ENCODE data around the gene NPTXR.
A peak's percentile ranks its signal among the peaks of the same experiment; 100 is the strongest.
"Not testable (repeated sequence)": the region's sequence is repeated elsewhere in the genome, so short reads cannot be mapped to it uniquely, and the experiment has no call there.

The NPTXR gene

GRCh38 chr22:38830026-38830844 lies 13.6 kb downstream of the NPTXR start:
- DNase-seq: no peak

- no peak for DNase-seq
These were observed 14.3 kb downstream of the NPTXR start for GRCh38 chr22:38829485-38829884.

DNA sequence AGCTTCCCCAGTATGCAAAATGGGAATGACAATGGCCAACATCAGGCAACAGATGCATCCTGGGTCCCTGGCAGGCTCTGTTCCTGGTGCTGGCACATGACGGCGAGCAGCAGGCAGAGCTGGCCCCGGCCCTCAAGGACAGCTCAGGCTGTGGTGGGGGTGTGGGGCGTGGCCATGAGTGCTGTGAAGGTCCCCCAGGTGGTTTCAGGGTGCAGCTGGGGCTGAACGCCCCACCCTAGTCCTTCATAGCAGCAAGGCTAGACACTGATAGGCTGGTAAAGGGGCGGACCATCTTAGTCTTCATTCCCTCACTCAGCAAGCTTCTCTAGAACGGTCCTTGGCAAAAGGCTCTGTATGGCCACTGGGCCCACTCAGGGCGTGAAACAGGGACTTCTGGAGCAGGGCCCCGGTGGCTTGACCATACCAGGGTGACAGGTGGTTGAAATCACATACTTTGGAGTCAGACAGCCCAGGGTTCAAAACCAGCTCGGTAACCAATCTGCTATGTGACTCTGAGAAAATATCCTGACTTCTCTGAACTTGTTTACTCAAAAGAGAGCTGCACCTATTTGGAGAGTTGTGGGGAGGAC lies 15.1 kb downstream of the NPTXR start:
- DNase-seq: no peak

- no peak for DNase-seq
These were observed 15.6 kb downstream of the NPTXR start for GRCh38 chr22:38828191-38828590.

GRCh38 chr22:38827510-38827909 lies 16.3 kb downstream of the NPTXR start:
- no peak for DNase-seq

DNA sequence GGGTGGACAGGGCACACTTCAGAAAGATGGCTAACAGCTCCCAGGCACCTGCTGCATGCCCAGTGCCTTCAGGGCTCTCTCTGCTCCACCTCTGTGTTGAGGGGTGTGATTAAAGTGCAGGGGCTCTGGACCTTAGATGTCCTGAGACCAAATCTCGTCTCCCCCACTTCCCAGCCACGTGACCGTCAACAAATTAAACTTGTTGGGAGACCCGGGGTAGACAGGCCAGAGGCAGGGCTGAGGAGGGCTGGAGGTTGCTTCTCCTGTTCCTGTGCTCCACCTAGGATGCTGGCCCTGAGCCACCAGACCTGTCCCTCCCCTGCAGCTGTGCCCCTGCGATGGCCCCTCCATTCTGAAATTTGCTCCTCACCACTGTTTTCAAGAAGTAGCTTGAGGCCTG lies 17.0 kb downstream of the NPTXR start:
- no peak for DNase-seq

- no peak for DNase-seq
These were observed 17.4 kb downstream of the NPTXR start for GRCh38 chr22:38826386-38826785.

GRCh38 chr22:38824585-38824984 lies 19.2 kb downstream of the NPTXR start:
- peak; percentile 63 for DNase-seq

DNA sequence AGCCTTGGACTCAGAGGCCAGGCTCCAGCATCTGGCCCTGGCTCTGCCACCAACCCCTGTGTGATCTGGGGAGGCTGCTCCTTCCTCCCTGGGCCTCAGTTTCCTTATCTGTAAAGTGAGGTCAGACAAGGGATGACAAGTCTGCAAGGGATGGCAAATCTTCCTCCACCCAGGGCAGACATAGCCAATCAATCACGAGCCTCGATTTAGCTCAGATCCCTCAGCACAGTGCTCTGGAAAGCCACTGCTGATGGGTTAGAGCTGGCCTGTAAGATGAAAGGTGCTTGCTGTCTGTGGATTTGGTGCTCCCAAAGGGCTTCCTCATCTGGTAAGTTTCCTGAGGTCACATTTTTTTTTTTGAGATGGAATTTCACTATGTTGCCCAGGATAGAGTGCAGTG lies 20.2 kb downstream of the NPTXR start:
- DNase-seq: no peak

DNA sequence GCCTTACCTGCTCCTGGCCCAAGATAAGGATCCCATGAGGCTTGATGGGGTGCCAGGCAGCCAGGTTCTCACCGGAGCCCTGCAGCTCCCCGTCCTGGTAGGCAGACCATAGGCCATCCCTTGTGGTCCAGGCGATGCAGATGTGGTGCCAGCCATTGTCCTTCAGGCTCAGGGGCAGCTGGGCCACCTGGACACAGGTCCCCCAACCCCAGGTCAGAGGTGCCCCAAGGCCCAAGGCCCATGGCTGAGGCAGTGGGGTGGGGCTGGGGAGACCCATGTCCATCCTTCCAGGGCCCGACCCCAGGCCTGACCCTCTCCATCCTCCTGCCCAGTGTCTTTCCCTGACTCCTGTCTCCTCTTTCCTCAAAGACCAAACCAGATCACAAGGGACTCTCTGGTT lies 20.8 kb downstream of the NPTXR start:
- DNase-seq: no peak

DNA sequence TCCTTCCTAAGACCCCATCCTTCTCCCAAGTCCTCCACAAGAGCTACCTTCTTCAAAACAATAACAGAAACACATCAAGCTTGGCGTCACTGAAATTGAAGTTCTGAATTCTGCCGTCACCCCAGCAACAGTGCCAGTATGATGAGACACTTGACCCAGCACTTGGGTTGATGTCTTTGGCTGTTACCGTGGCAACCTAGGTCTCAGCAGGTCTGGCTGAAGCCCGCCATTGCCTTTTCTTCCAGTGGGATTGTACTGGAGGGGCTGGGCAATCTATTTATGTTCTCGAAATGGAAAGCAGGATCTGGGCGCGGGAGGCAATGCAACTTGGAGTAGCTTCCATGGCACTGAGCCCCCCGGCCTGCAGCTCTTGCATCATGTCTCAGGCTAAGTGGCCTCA lies 23.8 kb downstream of the NPTXR start:
- DNase-seq: no peak

GRCh38 chr22:38819387-38819940 lies 24.4 kb downstream of the NPTXR start:
- DNase-seq: no peak

- DNase-seq: no peak
These were observed 26.6 kb downstream of the NPTXR start for GRCh38 chr22:38817196-38817595.

- DNase-seq: no peak
These were observed 28.0 kb downstream of the NPTXR start for GRCh38 chr22:38815842-38816241.

DNA sequence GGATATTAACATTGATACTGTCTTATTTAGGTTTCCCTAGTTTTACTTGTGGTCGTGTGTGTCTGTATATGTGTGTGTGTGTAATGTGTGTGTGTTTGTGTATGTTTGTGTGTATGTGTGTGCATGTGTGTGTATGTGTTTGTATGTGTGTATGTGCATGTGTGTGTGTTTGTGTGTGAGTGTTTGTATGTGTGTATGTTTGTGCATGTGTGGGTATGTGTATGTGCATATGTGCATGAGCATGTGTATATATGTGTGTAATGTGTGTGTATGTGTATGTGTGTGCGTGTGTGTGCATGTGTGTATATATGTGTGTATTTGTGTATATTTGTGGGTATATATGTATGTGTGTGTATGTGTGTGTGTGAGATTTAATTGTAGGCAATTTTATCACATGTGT lies 32.6 kb downstream of the NPTXR start:
- DNase-seq: no peak

- not testable (repeated sequence) for DNase-seq
These were observed 38.7 kb downstream of the NPTXR start for GRCh38 chr22:38805041-38805593.

DNA sequence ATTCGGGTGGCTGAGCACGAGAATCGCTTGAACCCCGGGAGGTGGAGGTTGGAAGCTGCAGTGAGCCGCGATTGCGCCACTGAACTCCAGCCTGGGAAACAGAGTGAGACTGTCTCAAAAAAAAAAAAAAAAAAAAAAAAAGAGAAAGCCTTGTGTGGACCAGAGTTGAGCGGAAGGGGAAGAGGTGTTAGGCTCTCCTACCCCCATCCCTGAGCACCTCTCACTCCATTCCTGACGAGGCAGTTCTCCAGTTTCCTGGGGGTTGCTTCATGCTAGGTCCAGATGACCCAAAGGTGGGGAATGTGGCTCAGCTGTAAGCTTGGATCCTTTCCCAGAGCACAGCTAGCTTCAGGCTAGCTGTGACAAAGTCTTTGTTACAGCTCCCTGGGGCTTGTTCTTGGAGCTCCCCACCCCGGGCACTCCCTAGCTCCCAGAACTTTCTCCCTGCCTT lies 41.1 kb downstream of the NPTXR start:
- DNase-seq: no peak

DNA sequence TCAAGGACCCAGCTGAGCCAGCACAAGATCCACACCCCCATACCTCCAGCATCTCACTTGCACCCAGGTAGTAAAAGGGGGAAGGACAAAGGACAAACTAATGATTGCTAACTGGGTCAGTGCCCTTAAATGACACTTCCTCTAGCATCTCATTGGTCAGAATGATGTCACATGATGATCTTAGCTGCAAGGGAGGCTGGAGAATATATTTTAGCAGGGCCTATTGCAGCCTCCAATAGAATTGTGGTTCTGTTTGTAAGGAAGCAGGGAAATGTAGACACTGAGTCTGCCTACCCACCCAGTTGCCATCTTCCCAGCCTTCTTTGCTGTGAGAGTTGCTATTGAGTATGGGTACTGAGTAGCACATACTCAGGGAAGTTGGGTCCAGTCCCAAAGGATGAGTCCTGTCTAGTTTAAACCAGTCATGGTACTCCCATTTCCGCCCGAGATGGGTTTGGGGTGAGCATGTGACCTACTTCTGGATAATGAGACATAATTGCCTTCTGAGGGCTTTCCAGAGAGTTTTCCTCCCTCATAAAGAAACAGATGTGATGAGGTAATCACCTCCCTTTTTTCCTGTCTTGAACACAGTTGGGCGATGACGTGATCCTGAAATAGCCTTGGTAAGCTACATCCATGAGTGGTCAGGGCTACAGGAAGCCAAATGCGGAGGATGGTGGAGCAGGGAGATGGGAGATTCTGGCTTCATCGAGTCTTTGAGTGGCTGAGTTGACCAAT lies 44.4 kb downstream of the NPTXR start:
- no peak for DNase-seq

DNA sequence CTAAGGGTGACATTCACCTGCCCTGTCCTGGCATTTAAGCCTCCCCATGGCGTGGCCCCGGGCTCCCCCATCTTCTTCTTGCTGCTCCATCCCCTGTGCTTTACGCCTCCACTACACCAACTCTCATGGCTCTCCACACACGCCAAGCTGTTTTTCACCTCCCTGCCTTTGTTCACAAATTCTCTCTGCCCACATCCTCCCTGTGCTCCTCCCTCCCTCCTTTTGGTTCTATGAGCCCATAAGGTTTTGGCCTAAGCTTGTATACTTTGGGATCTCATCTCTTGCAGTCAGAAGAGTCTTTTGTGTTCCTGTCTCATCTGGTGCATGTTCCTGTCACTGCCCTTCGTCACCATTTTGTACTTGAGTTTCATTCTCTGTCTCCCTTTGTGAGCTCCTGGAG lies 45.3 kb downstream of the NPTXR start:
- no peak for DNase-seq

GRCh38 chr22:38796262-38796957 lies 47.4 kb downstream of the NPTXR start:
- no peak for DNase-seq

DNA sequence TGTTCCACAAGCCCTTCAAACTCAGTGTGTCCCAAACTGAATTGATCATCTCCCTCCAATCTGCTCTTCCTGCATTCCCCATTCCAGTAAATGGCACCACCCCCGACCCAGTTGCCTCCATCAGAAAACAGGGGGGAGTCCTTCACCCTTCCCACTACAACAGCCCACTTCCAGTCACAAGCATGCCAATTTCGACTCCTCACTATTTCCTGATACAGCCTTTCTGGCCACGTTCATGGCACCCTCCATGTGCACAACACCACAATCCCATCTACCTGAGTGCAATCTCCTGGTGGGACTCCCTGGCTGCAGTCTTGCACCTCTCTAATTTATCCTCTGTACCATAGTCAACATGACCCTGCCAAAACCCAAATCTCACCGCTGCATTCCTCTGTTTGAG lies 48.3 kb downstream of the NPTXR start:
- DNase-seq: no peak

DNA sequence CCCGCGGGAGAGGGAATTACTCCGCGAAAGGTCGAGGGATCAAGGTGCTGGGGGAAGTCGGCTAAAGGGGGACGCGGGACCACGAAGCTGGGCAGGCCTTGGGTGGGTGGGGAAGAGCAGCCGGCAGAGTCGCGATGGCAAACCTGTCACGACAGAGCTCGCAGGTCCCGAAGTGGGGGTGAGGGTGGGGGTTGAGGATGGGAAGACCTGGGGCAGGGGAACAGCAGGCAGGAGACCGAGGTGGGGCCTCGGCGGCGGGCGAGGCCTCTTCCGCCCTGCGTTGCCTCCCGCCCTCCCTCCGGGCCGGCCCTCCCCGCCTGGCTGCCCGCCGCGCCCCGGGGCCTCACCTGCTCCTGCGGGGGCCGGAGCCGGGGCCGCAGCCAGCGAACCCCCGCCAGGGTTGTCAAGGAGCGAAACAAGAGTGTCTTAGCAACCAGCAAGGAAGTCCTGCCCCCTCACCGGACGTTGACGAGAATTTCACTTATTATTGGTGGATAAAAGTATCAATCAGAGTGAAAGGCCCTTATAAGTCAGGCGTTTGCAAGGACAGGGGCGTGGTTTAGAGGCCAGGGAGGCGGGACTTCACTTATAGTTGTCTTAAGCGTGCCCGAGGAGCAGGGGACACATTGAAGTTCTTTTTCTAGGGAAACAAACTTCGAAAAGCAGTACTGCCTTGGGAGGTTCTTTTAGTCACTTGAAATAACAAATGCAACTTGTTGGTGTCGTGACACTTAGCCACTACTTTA lies 49.9 kb downstream of the NPTXR start, which contains the start of gene DNAL4:
Gene DNAL4 (minus strand): TSS at position 423 of the 746 bp plus-strand sequence. CDS start 11,412 bp downstream, outside the sequence.
- peak; percentile 93 for DNase-seq
